ENCODE data around the gene RNU7-1. TPM values are rescaled to one million over a fixed set of nuclear protein-coding genes. Genes with fewer than 3 reads are reported as not detected.

The RNU7-1 gene
- total RNA-seq, 1 experiment from 2014 or later = not detected

DNA sequence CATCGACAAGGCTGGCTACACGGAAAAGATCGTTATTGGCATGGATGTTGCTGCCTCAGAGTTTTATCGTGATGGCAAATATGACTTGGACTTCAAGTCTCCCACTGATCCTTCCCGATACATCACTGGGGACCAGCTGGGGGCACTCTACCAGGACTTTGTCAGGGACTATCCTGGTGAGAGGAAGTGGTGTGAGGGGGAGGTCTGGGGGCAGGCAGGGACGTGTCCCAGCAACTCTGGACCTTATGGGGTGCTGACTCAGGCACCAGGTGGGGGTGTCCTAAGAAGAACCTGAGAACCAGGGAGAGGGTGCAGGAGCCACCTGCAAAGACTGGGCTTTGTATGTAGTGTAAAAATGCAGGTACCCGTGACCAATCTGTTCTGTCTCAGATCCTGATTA is 24.0 kb upstream of the RNU7-1 start (continued):
- no peak for TF ChIP-seq NR2C2 (CRISPR knock-in tag; IDR thresholded peaks at IDR 0.05)
- TF ChIP-seq GRHL2 (CRISPR knock-in tag; IDR thresholded peaks at IDR 0.05; ENCODE audit: insufficient replicate concordance, severe bottlenecking) = no peak

DNA sequence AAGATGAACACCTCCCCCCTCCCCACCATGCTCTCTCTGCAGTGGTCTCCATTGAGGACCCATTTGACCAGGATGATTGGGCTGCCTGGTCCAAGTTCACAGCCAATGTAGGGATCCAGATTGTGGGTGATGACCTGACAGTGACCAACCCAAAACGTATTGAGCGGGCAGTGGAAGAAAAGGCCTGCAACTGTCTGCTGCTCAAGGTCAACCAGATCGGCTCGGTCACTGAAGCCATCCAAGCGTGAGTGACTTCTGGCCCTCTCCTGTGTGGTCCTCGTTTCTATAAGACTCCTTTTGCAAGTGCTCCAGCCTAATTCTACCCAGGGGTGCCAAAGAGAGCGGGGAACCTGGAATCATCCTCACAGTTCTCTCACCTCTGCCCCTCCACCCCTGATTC is 22.1 kb upstream of the RNU7-1 start:
- peaks cover 45% of the 10 kb centered on the region for H3K36me3 Mint-ChIP-seq
- ChIA-PET POLR2A (interaction anchor here (1.0 to 1.4 kb wide), 2 partner anchors 8 to 49 kb away, joined by 4 to 7 read pairs; partner anchors contain the start of gene SPSB2), CTCF (interaction anchor here (1.3 to 7.0 kb wide), 4 partner anchors 8 to 52 kb away, joined by 3 to 81 read pairs (median 6); partner anchors contain the start of gene SPSB2)
- no peak for ATAC-seq
- H3K4me3 Mint-ChIP-seq = no peak overlapping the region
- TF ChIP-seq NR1H2 (CRISPR knock-in tag; IDR thresholded peaks at IDR 0.05) = no peak
- TF ChIP-seq, protein P1, sequence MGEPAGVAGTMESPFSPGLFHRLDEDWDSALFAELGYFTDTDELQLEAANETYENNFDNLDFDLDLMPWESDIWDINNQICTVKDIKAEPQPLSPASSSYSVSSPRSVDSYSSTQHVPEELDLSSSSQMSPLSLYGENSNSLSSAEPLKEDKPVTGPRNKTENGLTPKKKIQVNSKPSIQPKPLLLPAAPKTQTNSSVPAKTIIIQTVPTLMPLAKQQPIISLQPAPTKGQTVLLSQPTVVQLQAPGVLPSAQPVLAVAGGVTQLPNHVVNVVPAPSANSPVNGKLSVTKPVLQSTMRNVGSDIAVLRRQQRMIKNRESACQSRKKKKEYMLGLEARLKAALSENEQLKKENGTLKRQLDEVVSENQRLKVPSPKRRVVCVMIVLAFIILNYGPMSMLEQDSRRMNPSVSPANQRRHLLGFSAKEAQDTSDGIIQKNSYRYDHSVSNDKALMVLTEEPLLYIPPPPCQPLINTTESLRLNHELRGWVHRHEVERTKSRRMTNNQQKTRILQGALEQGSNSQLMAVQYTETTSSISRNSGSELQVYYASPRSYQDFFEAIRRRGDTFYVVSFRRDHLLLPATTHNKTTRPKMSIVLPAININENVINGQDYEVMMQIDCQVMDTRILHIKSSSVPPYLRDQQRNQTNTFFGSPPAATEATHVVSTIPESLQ (CRISPR knock-in tag; IDR thresholded peaks at IDR 0.05) = no peak
- no peak for TF ChIP-seq CBFB (CRISPR knock-in tag; IDR thresholded peaks at IDR 0.05; ENCODE audit: low read depth)
- H3K9me3 Mint-ChIP-seq = no peaks in the 10 kb centered on the region
- H3K27me3 Mint-ChIP-seq (ENCODE audit: low read depth) = no peaks in the 10 kb centered on the region
- no peak for DNase-seq (ENCODE audit: low spot score)
- peak overlapping the region; percentile 57; the same call in 1 of the 2 replicates for H3K27ac Mint-ChIP-seq
- H3K4me1 Mint-ChIP-seq = peaks cover 41% of the 10 kb centered on the region

DNA sequence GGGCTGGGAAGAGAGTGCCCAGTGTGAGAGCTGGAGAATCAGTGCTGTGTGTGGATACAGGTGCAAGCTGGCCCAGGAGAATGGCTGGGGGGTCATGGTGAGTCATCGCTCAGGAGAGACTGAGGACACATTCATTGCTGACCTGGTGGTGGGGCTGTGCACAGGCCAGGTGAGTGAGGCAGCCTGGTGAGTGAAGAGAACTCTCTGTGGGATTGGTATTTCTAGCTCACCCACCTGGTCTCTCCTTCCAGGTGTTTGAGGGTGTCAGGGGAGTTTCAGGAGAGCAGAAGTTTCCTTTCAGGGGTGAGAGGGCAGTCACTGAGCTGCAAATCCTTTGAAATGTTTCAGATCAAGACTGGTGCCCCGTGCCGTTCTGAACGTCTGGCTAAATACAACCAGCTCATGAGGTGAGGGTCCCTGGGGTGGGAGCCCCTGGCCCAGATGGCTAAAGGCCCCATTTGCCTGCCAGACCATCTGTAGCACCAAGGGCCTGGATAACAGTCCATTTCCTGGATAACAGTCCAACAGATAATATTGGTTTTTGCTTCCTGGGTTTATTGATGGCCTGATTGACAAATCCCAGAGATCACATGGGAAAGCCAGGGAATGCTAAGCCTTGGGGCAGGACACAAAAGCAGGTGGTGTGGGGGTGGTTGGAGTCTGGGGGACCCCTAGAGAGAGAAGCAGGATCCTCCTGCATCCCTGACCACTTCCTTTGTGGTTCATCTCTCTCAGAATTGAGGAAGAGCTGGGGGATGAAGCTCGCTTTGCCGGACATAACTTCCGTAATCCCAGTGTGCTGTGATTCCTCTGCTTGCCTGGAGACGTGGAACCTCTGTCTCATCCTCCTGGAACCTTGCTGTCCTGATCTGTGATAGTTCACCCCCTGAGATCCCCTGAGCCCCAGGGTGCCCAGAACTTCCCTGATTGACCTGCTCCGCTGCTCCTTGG is 21.3 kb upstream of the RNU7-1 start:
- Mint-ChIP-seq H3K36me3 (peaks cover 38% of the 10 kb centered on the region), H3K27ac (peak overlapping the region; percentile 2; the same call in 1 of the 2 replicates), H3K27me3 (ENCODE audit: low read depth) (no peaks in the 10 kb centered on the region), H3K9me3 (no peaks in the 10 kb centered on the region), H3K4me1 (peaks cover 43% of the 10 kb centered on the region), H3K4me3 (no peak overlapping the region)
- DNase-seq (ENCODE audit: low spot score) (no peak), ATAC-seq (no peak)
- CTCF ChIA-PET = interaction anchor here (1.3 to 7.0 kb wide), 5 partner anchors 9 to 53 kb away, joined by 3 to 81 read pairs (median 7); partner anchors contain the start of genes C12orf57, RNU7-1 and SPSB2
- POLR2A ChIA-PET = interaction anchor here (0.7 to 1.4 kb wide), 3 partner anchors 9 to 50 kb away, joined by 3 to 7 read pairs (median 4); partner anchors contain the start of gene SPSB2
- TF ChIP-seq, protein P1 (CRISPR knock-in tag; IDR thresholded peaks at IDR 0.05) = no peak
- no peak for TF ChIP-seq IRF2 (CRISPR knock-in tag; IDR thresholded peaks at IDR 0.05; ENCODE audit: borderline replicate concordance, low read depth)
- TF ChIP-seq MYBL2 (CRISPR knock-in tag; IDR thresholded peaks at IDR 0.05) = no peak
- TF ChIP-seq, protein P2, sequence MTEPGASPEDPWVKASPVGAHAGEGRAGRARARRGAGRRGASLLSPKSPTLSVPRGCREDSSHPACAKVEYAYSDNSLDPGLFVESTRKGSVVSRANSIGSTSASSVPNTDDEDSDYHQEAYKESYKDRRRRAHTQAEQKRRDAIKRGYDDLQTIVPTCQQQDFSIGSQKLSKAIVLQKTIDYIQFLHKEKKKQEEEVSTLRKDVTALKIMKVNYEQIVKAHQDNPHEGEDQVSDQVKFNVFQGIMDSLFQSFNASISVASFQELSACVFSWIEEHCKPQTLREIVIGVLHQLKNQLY (CRISPR knock-in tag; IDR thresholded peaks at IDR 0.05) = no peak
- TF ChIP-seq, protein P3, sequence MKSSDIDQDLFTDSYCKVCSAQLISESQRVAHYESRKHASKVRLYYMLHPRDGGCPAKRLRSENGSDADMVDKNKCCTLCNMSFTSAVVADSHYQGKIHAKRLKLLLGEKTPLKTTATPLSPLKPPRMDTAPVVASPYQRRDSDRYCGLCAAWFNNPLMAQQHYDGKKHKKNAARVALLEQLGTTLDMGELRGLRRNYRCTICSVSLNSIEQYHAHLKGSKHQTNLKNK (CRISPR knock-in tag; IDR thresholded peaks at IDR 0.05) = no peak
- TF ChIP-seq, protein P4, sequence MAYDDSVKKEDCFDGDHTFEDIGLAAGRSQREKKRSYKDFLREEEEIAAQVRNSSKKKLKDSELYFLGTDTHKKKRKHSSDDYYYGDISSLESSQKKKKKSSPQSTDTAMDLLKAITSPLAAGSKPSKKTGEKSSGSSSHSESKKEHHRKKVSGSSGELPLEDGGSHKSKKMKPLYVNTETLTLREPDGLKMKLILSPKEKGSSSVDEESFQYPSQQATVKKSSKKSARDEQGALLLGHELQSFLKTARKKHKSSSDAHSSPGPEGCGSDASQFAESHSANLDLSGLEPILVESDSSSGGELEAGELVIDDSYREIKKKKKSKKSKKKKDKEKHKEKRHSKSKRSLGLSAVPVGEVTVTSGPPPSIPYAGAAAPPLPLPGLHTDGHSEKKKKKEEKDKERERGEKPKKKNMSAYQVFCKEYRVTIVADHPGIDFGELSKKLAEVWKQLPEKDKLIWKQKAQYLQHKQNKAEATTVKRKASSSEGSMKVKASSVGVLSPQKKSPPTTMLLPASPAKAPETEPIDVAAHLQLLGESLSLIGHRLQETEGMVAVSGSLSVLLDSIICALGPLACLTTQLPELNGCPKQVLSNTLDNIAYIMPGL (CRISPR knock-in tag; IDR thresholded peaks at IDR 0.05) = no peak
- no peak for TF ChIP-seq HMGA2 (CRISPR knock-in tag; IDR thresholded peaks at IDR 0.05)
- TF ChIP-seq ZNF121 (CRISPR knock-in tag; IDR thresholded peaks at IDR 0.05) = 0 out of 2 replicates have a peak, but pooled peaks have one; percentile 25

All from WTC11 (cell line).